Measurements from ENCODE around the gene METTL21C.

GRCh38 chr13:102682727-102683126 is 12.1 kb downstream of the METTL21C start:
- TF ChIP-seq EZH2 (IDR thresholded peaks at IDR 0.05) = no peak
- TF ChIP-seq POLR2AphosphoS5 (IDR thresholded peaks at IDR 0.05; ENCODE audit: borderline replicate concordance, low read depth, low read length) = no peak

Measured in SK-N-MC (cell line).